LNCaP clone FGC (cell line): Measurements from ENCODE around the gene CYP17A1.

Source experiments
- DNase-seq: peaks from one replicate; pipeline ENCODE4 v3.0.0-alpha.2; 2011; ENCODE audit warnings: low read depth
- H3K4me3 ChIP-seq: 2 replicates; pipeline ENCODE4 v1.5.1; 2011; ENCODE audit warnings: mild to moderate bottlenecking, low read depth, low read length, control low read depth
- CTCF ChIP-seq: IDR thresholded peaks from 2 replicates; pipeline ENCODE4 v1.5.1; 2012; ENCODE audit warnings: mild to moderate bottlenecking; ENCODE audit not compliant: control insufficient read depth, insufficient read depth; ENCODE audit errors: extremely low read depth

The CYP17A1 gene

GRCh38 chr10:102781921-102782557 is 55.2 kb downstream of the CYP17A1 start:
- no peak overlapping the region for H3K4me3 ChIP-seq
- no peak for DNase-seq
- no peak for TF ChIP-seq CTCF

- no peak for TF ChIP-seq CTCF
- no peak overlapping the region for H3K4me3 ChIP-seq
- DNase-seq, result no peak
These were observed 55.9 kb downstream of the CYP17A1 start for GRCh38 chr10:102781090-102781920.
